ENCODE results near the gene TIAM1.

The TIAM1 gene

GRCh38 chr21:31078796-31079195, 265.3 kb downstream of the TIAM1 start:
- no peak for TF ChIP-seq GATA2 (IDR thresholded peaks at IDR 0.05; ENCODE audit: low read depth, low read length)
- TF ChIP-seq GATA3 (IDR thresholded peaks at IDR 0.05; ENCODE audit: low read depth, low read length) = no peak

- TF ChIP-seq GATA2 (IDR thresholded peaks at IDR 0.05; ENCODE audit: low read depth, low read length) (no peak), GATA3 (IDR thresholded peaks at IDR 0.05; ENCODE audit: low read depth, low read length) (no peak)
Measured at GRCh38 chr21:31078216-31078615, 265.8 kb downstream of the TIAM1 start.

- TF ChIP-seq GATA3 (IDR thresholded peaks at IDR 0.05; ENCODE audit: low read depth, low read length) (no peak), GATA2 (IDR thresholded peaks at IDR 0.05; ENCODE audit: low read depth, low read length) (no peak)
Measured at GRCh38 chr21:31075848-31076247, 268.2 kb downstream of the TIAM1 start.

- TF ChIP-seq GATA2 (IDR thresholded peaks at IDR 0.05; ENCODE audit: low read depth, low read length) (no peak), GATA3 (IDR thresholded peaks at IDR 0.05; ENCODE audit: low read depth, low read length) (no peak)
Measured at GRCh38 chr21:31072533-31072932, 271.5 kb downstream of the TIAM1 start.

All from SH-SY5Y (cell line).